ENCODE data around the gene AUTS2.

GRCh38 chr7:70353330-70353945 is 755.2 kb downstream of the AUTS2 start:
- no peak for TF ChIP-seq POLR2A (IDR thresholded peaks at IDR 0.05; ENCODE audit: low read depth, low read length)
- TF ChIP-seq POLR2AphosphoS5 (IDR thresholded peaks at IDR 0.05; ENCODE audit: low read depth, low read length) = no peak
- no peak for TF ChIP-seq TAF1 (IDR thresholded peaks at IDR 0.05; ENCODE audit: low read depth, low read length)

Data from GM12891 (cell line).